GM21786 (cell line): Measurements from ENCODE around the gene SALL1.

ENCODE experiments used
- ATAC-seq: cut with Tn5 transposase; IDR thresholded peaks from one replicate; pipeline ENCODE4 v1.9.1; 2021; ENCODE audit not compliant: unreplicated experiment

Gene SALL1

GRCh38 chr16:51113236-51114125 is 37.6 kb downstream of the SALL1 start:
- no peak for ATAC-seq

- ATAC-seq, result no peak
These were observed 38.7 kb downstream of the SALL1 start for GRCh38 chr16:51112323-51112722.

- no peak for ATAC-seq
These were observed 39.3 kb downstream of the SALL1 start for GRCh38 chr16:51111759-51112158.

- no peak for ATAC-seq
These were observed 40.3 kb downstream of the SALL1 start for GRCh38 chr16:51110700-51111157.

- no peak for ATAC-seq
These were observed 41.9 kb downstream of the SALL1 start for GRCh38 chr16:51109173-51109572.

GRCh38 chr16:51107742-51108141 is 43.3 kb downstream of the SALL1 start:
- ATAC-seq, result no peak

- no peak for ATAC-seq
These were observed 44.5 kb downstream of the SALL1 start for GRCh38 chr16:51106535-51106934.

- ATAC-seq, result no peak
These were observed 47.5 kb downstream of the SALL1 start for GRCh38 chr16:51103590-51103989.

GRCh38 chr16:51097729-51098128 is 53.3 kb downstream of the SALL1 start:
- no peak for ATAC-seq

- no peak for ATAC-seq
These were observed 55.0 kb downstream of the SALL1 start for GRCh38 chr16:51095890-51096626.

GRCh38 chr16:51095084-51095881 is 55.8 kb downstream of the SALL1 start:
- no peak for ATAC-seq

GRCh38 chr16:51093726-51094280 is 57.3 kb downstream of the SALL1 start:
- no peak for ATAC-seq
